HepG2 (cell line): Measurements from ENCODE around the gene CDK5RAP1. TPM values are rescaled to one million over a fixed set of nuclear protein-coding genes. Genes with fewer than 3 reads are reported as not detected.

ENCODE experiments used
- ATM ChIP-seq: fragments of 450-650 bp; IDR thresholded peaks from 2 replicates; pipeline ENCODE4 v1.7.1; 2017; ENCODE audit warnings: mild to moderate bottlenecking, borderline replicate concordance
- BCL6 ChIP-seq: IDR thresholded peaks from 2 replicates; pipeline ENCODE4 v1.6.1; 2016; ENCODE audit warnings: missing genetic modification reagents, missing compliant biosample characterization
- BORCS8-MEF2B ChIP-seq: sonication (generic); formaldehyde crosslinking; IDR thresholded peaks from 2 replicates; pipeline ENCODE4 v1.8.0; 2022; ENCODE audit warnings: mild to moderate bottlenecking, missing genetic modification reagents
- GABPA ChIP-seq, 2 experiments: IDR thresholded peaks; 2 replicates each; pipeline ENCODE4 v1.6.1; 2011 to 2016; ENCODE audit warnings: low read depth in 2 of 2, low read length in 1 of 2, missing biosample characterization in 1 of 2, missing genetic modification characterization in 1 of 2
- GPN1 ChIP-seq: sonication (generic); formaldehyde crosslinking; IDR thresholded peaks from 2 replicates; pipeline ENCODE4 v1.5.1; 2020; ENCODE audit warnings: missing genetic modification reagents, borderline replicate concordance
- HOXA5 ChIP-seq: sonication (generic); formaldehyde crosslinking; IDR thresholded peaks from 2 replicates; pipeline ENCODE4 v1.4.0; 2020; ENCODE audit warnings: missing genetic modification reagents
- MED13 ChIP-seq: sonication (generic); formaldehyde crosslinking; IDR thresholded peaks from 2 replicates; pipeline ENCODE4 v1.5.0; 2020; ENCODE audit warnings: missing genetic modification reagents
- MXI1 ChIP-seq: IDR thresholded peaks from 3 replicates; pipeline ENCODE4 v1.6.1; 2012; ENCODE audit warnings: low read depth, low read length, inconsistent platforms, borderline replicate concordance
- RARA ChIP-seq: IDR thresholded peaks from 2 replicates; pipeline ENCODE4 v1.6.1; 2016; ENCODE audit warnings: missing genetic modification reagents, missing compliant biosample characterization
- SNRNP70 ChIP-seq: fragments of 200-400 bp; formaldehyde crosslinking; IDR thresholded peaks from 2 replicates; pipeline ENCODE4 v1.6.1; 2017; ENCODE audit warnings: mild to moderate bottlenecking, low read depth, low read length, moderate library complexity
- SOX5 ChIP-seq: IDR thresholded peaks from 2 replicates; pipeline ENCODE4 v1.6.1; 2016; ENCODE audit warnings: borderline replicate concordance
- SP1 ChIP-seq, 2 experiments: fragments of 450-650 bp in 1 of 2; sonication (generic) in 1 of 2; formaldehyde crosslinking in 1 of 2; IDR thresholded peaks; 2 replicates each; pipeline versions ENCODE4 v1.4.0 to v1.6.1; 2016 to 2020; ENCODE audit warnings: missing genetic modification reagents in 1 of 2
- SRY ChIP-seq: sonication (generic); formaldehyde crosslinking; IDR thresholded peaks from 2 replicates; pipeline ENCODE4 v1.8.0; 2022; ENCODE audit warnings: mild to moderate bottlenecking, missing genetic modification reagents
- TEAD3 ChIP-seq: optimal IDR thresholded peaks from 2 replicates; pipeline ENCODE3; 2016; ENCODE audit warnings: borderline replicate concordance
- THAP11 ChIP-seq: IDR thresholded peaks from 2 replicates; pipeline ENCODE4 v1.6.1; 2016; ENCODE audit warnings: missing biosample characterization, missing genetic modification reagents
- ZFP36L1 ChIP-seq: sonication (generic); formaldehyde crosslinking; IDR thresholded peaks from 2 replicates; pipeline ENCODE4 v1.8.0; 2022; ENCODE audit warnings: mild to moderate bottlenecking, missing genetic modification reagents, moderate library complexity
- ZNF20 ChIP-seq: sonication (generic); formaldehyde crosslinking; IDR thresholded peaks from 2 replicates; pipeline ENCODE4 v1.4.0; 2020; ENCODE audit warnings: mild to moderate bottlenecking, moderate library complexity, missing genetic modification reagents
- ZNF253 ChIP-seq: sonication (generic); formaldehyde crosslinking; IDR thresholded peaks from 2 replicates; pipeline ENCODE4 v1.8.0; 2022; ENCODE audit warnings: mild to moderate bottlenecking, missing genetic modification reagents, borderline replicate concordance
- ZNF616 ChIP-seq: sonication (generic); formaldehyde crosslinking; IDR thresholded peaks from 2 replicates; pipeline ENCODE4 v1.5.0; 2020; ENCODE audit warnings: low read depth, mild to moderate bottlenecking, missing genetic modification reagents
- ZNF660 ChIP-seq: sonication (generic); formaldehyde crosslinking; IDR thresholded peaks from 2 replicates; pipeline ENCODE4 v1.5.1; 2020; ENCODE audit warnings: mild to moderate bottlenecking, low read depth, missing genetic modification reagents, borderline replicate concordance
- polyA plus RNA-seq, 8 experiments: library from polyadenylated mRNA; depleted of rRNA in 3 of 8; stranded (reverse) in 7 of 8; unstranded in 1 of 8; fragments of >200 nt; fragmentation: Illumina TruSeq in 4 of 8; extraction: Trizol in 4 of 8; gene quantifications; 2 replicates each; pipeline versions ENCODE4 v1.2.1 to v1.2.3, GENCODE V29; 2011 to 2016; ENCODE audit warnings: low read depth in 4 of 8, missing spikeins in 1 of 8, mixed read lengths in 1 of 8; ENCODE audit not compliant: insufficient read depth in 1 of 8
- total RNA-seq, 5 experiments: library from RNA; depleted of rRNA; stranded (reverse); fragments of >200 nt; fragmentation: Illumina TruSeq; extraction: Trizol; gene quantifications; 2 replicates each; pipeline ENCODE4 v1.2.3, GENCODE V29; 2016; ENCODE audit warnings: low read depth in 1 of 5
- TF ChIP-seq, protein P1 (sequence below): sonication (generic); formaldehyde crosslinking; IDR thresholded peaks from 2 replicates; pipeline ENCODE4 v1.8.0; 2022; ENCODE audit warnings: low read depth, missing genetic modification reagents
- TF ChIP-seq, protein P2 (sequence below): conservative IDR thresholded peaks from 2 replicates; pipeline ENCODE4 v1.6.1; 2018; ENCODE audit warnings: missing genetic modification reagents
- TF ChIP-seq, protein P3 (sequence below): sonication (generic); formaldehyde crosslinking; IDR thresholded peaks from 2 replicates; pipeline ENCODE4 v1.5.0; 2020; ENCODE audit warnings: mild to moderate bottlenecking, missing genetic modification reagents, moderate library complexity
- TF ChIP-seq, protein P4 (sequence below): sonication (generic); formaldehyde crosslinking; IDR thresholded peaks from 2 replicates; pipeline ENCODE4 v1.5.0; 2020; ENCODE audit warnings: mild to moderate bottlenecking, missing genetic modification reagents, borderline replicate concordance

The CDK5RAP1 gene
- total and polyA plus RNA-seq, 2 of the 13 experiments (the other 11 are each of a cell fraction or from before 2014, with no cell fraction given) = 53.6 to 98.2 TPM

DNA sequence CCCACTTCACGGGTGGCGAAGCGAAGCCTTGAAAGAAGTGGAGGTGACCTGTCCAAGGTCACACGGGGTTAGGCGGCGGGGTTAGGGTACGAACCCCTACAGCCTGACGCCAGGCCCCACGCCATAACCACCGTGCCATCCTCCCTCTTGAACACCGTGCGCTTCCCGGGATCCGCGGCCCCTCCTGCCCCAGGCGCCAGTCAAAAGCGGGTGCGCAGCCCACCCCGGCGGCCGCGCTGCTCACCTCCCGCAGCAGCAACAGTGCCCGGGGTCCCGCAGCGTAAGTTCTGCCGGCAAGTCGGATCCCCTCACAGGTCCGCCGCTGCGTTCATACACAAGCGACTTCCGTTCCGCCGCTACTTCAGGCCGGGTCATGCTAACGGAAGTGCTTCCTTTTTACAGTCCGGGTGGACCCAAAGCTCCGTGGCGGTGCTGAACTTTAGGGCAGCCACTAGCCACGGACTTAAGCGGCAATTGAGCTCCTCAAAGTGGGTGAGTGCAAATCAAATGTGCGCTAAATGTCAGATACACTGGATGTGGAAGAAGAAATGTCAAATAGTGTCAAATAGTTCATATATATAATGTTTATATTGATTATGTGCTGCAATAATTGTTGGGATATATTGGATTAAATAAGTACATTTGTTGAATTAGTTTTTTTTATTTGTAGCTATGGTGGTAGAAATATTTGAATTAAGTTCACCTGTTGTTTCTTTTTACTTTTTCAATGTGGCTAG is at the start of gene CDK5RAP1 (continued):
- TF ChIP-seq BORCS8-MEF2B (CRISPR knock-in tag) (peak; percentile 99), ATM (no peak), ZFP36L1 (CRISPR knock-in tag) (peak; percentile 96), GPN1 (CRISPR knock-in tag) (no peak; the same call in none of the 2 replicates), GABPA (IDR thresholded peaks at IDR 0.05; ENCODE audit: low read depth, low read length) (peak; percentile 100), GABPA (CRISPR knock-in tag; IDR thresholded peaks at IDR 0.05; ENCODE audit: low read depth) (peak; percentile 100), RARA (CRISPR knock-in tag) (peak; percentile 86), ZNF660 (CRISPR knock-in tag) (no peak), THAP11 (CRISPR knock-in tag) (peak; percentile 97), MXI1 (peak; percentile 90; the same call in 2 of the 3 replicates), HOXA5 (peak; percentile 98), SP1 (IDR thresholded peaks at IDR 0.05) (no peak), SP1 (CRISPR knock-in tag; IDR thresholded peaks at IDR 0.05) (peak; percentile 98), ZNF616 (CRISPR knock-in tag) (peak; percentile 73; the same call in 1 of the 2 replicates), MED13 (CRISPR knock-in tag) (peak; percentile 89), SRY (CRISPR knock-in tag) (peak; percentile 97), TEAD3 (CRISPR knock-in tag) (peak; percentile 91), ZNF253 (CRISPR knock-in tag) (peak; percentile 87; the same call in 1 of the 2 replicates), BCL6 (peak; percentile 80), ZNF20 (CRISPR knock-in tag) (no peak), SNRNP70 (no peak), SOX5 (peak; percentile 80)
- TF ChIP-seq, protein P1, sequence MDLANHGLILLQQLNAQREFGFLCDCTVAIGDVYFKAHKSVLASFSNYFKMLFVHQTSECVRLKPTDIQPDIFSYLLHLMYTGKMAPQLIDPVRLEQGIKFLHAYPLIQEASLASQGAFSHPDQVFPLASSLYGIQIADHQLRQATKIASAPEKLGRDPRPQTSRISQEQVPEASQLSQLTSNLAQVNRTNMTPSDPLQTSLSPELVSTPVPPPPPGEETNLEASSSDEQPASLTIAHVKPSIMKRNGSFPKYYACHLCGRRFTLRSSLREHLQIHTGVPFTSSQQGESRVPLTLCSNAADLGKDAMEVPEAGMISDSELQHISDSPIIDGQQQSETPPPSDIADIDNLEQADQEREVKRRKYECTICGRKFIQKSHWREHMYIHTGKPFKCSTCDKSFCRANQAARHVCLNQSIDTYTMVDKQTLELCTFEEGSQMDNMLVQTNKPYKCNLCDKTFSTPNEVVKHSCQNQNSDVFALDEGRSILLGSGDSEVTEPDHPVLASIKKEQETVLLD (CRISPR knock-in tag) = peak; percentile 77
- TF ChIP-seq, protein P2, sequence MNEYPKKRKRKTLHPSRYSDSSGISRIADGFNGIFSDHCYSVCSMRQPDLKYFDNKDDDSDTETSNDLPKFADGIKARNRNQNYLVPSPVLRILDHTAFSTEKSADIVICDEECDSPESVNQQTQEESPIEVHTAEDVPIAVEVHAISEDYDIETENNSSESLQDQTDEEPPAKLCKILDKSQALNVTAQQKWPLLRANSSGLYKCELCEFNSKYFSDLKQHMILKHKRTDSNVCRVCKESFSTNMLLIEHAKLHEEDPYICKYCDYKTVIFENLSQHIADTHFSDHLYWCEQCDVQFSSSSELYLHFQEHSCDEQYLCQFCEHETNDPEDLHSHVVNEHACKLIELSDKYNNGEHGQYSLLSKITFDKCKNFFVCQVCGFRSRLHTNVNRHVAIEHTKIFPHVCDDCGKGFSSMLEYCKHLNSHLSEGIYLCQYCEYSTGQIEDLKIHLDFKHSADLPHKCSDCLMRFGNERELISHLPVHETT = peak; percentile 96
- TF ChIP-seq, protein P3, sequence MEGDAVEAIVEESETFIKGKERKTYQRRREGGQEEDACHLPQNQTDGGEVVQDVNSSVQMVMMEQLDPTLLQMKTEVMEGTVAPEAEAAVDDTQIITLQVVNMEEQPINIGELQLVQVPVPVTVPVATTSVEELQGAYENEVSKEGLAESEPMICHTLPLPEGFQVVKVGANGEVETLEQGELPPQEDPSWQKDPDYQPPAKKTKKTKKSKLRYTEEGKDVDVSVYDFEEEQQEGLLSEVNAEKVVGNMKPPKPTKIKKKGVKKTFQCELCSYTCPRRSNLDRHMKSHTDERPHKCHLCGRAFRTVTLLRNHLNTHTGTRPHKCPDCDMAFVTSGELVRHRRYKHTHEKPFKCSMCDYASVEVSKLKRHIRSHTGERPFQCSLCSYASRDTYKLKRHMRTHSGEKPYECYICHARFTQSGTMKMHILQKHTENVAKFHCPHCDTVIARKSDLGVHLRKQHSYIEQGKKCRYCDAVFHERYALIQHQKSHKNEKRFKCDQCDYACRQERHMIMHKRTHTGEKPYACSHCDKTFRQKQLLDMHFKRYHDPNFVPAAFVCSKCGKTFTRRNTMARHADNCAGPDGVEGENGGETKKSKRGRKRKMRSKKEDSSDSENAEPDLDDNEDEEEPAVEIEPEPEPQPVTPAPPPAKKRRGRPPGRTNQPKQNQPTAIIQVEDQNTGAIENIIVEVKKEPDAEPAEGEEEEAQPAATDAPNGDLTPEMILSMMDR (CRISPR knock-in tag) = no peak; the same call in none of the 2 replicates
- TF ChIP-seq, protein P4, sequence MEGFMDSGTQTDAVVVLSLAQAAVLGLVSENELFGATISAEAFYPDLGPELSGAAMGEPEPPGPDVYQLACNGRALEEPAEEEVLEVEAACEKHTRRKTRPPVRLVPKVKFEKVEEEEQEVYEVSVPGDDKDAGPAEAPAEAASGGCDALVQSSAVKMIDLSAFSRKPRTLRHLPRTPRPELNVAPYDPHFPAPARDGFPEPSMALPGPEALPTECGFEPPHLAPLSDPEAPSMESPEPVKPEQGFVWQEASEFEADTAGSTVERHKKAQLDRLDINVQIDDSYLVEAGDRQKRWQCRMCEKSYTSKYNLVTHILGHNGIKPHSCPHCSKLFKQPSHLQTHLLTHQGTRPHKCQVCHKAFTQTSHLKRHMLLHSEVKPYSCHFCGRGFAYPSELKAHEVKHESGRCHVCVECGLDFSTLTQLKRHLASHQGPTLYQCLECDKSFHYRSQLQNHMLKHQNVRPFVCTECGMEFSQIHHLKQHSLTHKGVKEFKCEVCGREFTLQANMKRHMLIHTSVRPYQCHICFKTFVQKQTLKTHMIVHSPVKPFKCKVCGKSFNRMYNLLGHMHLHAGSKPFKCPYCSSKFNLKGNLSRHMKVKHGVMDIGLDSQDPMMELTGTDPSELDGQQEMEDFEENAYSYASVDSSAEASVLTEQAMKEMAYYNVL (CRISPR knock-in tag) = peak; percentile 66
